Activated CD8-positive, alpha-beta T cell treated with anti-CD3 and anti-CD28 coated beads for 36 hours (primary cell): ENCODE results near the gene KRT15. TPM values are rescaled to one million over a fixed set of nuclear protein-coding genes. Genes with fewer than 3 reads are reported as not detected.

ENCODE experiments used
- ATAC-seq: fragments of 200-7000 bp; cut with Tn5 transposase; one replicate; pipeline ENCODE4 v1.10.0; 2021; ENCODE audit warnings: mild to moderate bottlenecking, moderate library complexity
- CTCF ChIA-PET: fragments of 350-600 bp; sonication (Branson Sonifier 250); formaldehyde crosslinking; loops from one replicate; lab custom pipeline; 2021; ENCODE audit warnings: antibody characterized with exemption; lab: Charles Lee
- POLR2A ChIA-PET: fragments of 350-600 bp; sonication (Branson Sonifier 250); formaldehyde crosslinking; loops from one replicate; lab custom pipeline; 2021; ENCODE audit warnings: antibody characterized with exemption; lab: Charles Lee
- DNase-seq: peaks from one replicate; pipeline ENCODE4 v3.0.0-alpha.2; 2020
- H3K27ac Mint-ChIP-seq: one replicate; pipeline ENCODE4 v1.8.0; 2021; ENCODE audit warnings: mild to moderate bottlenecking, mixed read lengths
- H3K27me3 Mint-ChIP-seq: one replicate; pipeline ENCODE4 v1.8.0; 2021; ENCODE audit warnings: mixed read lengths
- H3K36me3 Mint-ChIP-seq: one replicate; pipeline ENCODE4 v1.8.0; 2021; ENCODE audit warnings: low read depth, mixed read lengths
- H3K4me1 Mint-ChIP-seq: one replicate; pipeline ENCODE4 v1.8.0; 2021; ENCODE audit warnings: low read depth, mixed read lengths
- H3K4me3 Mint-ChIP-seq: one replicate; pipeline ENCODE4 v1.8.0; 2021; ENCODE audit warnings: mild to moderate bottlenecking, moderate library complexity, mixed read lengths
- H3K9me3 Mint-ChIP-seq: one replicate; pipeline ENCODE4 v1.8.0; 2021; ENCODE audit warnings: mixed read lengths
- intact Hi-C: fragments of 100-400 bp; cut with micrococcal nuclease; formaldehyde crosslinking; loops from one replicate; pipeline ENCODE4 v1.10.0; 2022
- total RNA-seq, 2 experiments: library from RNA; stranded (reverse); gene quantifications; one replicate each; pipeline ENCODE4 v1.2.3, GENCODE V29; 2021
- TF ChIP-seq, protein P1 (sequence below): fragments of 200-600 bp; IDR thresholded peaks from one replicate; pipeline ENCODE4 v1.8.0; 2022; ENCODE audit warnings: antibody characterized with exemption, mild to moderate bottlenecking

KRT15 gene
- total RNA-seq, 2 experiments from 2014 or later = not detected

DNA sequence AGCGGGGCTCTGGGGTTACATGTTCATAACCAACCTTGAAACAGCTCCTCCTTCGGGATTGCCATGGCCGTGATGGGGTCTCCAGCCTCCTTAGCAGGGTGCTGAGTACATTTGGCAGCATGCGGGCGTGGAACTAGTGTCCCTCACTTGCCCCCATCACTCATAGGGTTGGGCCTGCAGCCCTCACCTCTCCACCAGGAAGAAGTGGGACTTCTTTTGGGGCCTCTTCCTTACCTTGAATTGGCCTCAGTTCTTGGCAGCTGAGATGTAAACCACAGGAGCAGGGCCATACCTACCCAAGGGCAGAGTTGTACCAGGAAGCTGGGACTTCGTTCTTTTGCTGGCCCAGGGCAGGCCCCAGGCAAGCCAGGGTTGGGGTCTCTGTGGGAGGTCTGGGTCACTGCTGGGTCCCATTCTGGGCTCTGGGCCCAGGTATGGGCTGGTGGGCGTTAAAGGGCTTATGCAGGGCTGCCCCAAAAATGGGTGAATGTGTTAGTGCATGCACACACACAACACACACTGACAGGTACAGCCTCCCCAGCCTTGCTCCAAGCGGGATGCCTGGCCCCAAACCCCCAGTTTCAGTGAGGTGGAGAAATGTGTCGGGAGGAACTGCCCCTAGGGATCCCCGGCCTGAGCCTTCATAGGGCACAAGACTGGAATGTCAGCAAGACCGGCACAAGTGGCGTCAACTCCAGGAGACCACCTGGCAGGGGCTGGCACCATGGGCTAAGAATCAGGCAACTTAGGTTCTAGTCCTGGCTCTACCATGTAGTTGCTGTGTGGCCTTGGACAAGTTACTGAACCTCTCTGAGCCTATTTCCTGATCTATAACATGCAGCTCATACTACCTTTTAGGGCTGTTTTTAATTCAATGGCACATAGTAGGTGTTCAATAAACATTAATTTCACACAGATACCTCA is 3.9 kb upstream of the KRT15 start:
- no peak for ATAC-seq
- ChIA-PET CTCF (interaction anchor here (1.8 kb wide), 1 partner anchor 140 kb away, joined by 5 read pairs; no protein-coding TSS in a partner anchor), POLR2A (no interaction called here)
- DNase-seq = no peak
- Mint-ChIP-seq H3K36me3 (no peaks in the 10 kb centered on the region), H3K27me3 (peaks cover 13% of the 10 kb centered on the region), H3K4me1 (no peaks in the 10 kb centered on the region), H3K27ac (no peak overlapping the region), H3K9me3 (no peaks in the 10 kb centered on the region), H3K4me3 (no peak overlapping the region)
- intact Hi-C loops = no loop called here
- TF ChIP-seq, protein P1, sequence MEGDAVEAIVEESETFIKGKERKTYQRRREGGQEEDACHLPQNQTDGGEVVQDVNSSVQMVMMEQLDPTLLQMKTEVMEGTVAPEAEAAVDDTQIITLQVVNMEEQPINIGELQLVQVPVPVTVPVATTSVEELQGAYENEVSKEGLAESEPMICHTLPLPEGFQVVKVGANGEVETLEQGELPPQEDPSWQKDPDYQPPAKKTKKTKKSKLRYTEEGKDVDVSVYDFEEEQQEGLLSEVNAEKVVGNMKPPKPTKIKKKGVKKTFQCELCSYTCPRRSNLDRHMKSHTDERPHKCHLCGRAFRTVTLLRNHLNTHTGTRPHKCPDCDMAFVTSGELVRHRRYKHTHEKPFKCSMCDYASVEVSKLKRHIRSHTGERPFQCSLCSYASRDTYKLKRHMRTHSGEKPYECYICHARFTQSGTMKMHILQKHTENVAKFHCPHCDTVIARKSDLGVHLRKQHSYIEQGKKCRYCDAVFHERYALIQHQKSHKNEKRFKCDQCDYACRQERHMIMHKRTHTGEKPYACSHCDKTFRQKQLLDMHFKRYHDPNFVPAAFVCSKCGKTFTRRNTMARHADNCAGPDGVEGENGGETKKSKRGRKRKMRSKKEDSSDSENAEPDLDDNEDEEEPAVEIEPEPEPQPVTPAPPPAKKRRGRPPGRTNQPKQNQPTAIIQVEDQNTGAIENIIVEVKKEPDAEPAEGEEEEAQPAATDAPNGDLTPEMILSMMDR = no peak

- ChIA-PET POLR2A (no interaction called here), CTCF (interaction anchor here (1.8 kb wide), 1 partner anchor 141 kb away, joined by 5 read pairs; no protein-coding TSS in a partner anchor)
- ATAC-seq = no peak
- TF ChIP-seq, protein P1 = no peak
- intact Hi-C loops = no loop called here
- Mint-ChIP-seq H3K27me3 (peaks cover 5% of the 10 kb centered on the region), H3K4me3 (no peak overlapping the region), H3K9me3 (no peaks in the 10 kb centered on the region), H3K27ac (no peak overlapping the region), H3K36me3 (no peaks in the 10 kb centered on the region), H3K4me1 (no peaks in the 10 kb centered on the region)
- DNase-seq = no peak
These were observed 3.0 kb upstream of the KRT15 start for GRCh38 chr17:41521574-41522261.

- intact Hi-C loops = no loop called here
- TF ChIP-seq, protein P1 = no peak
- CTCF ChIA-PET = interaction anchor here (0.8 to 1.8 kb wide), 2 partner anchors 128 to 142 kb away, joined by 4 to 5 read pairs; no protein-coding TSS in a partner anchor
- no peaks in the 10 kb centered on the region for H3K36me3 Mint-ChIP-seq
- POLR2A ChIA-PET = no interaction called here
- no peaks in the 10 kb centered on the region for H3K4me1 Mint-ChIP-seq
- H3K27ac Mint-ChIP-seq = no peak overlapping the region
- peaks cover 2% of the 10 kb centered on the region for H3K27me3 Mint-ChIP-seq
- H3K4me3 Mint-ChIP-seq = no peak overlapping the region
- DNase-seq = no peak
- H3K9me3 Mint-ChIP-seq = no peaks in the 10 kb centered on the region
- ATAC-seq = no peak
These were observed 2.3 kb upstream of the KRT15 start for GRCh38 chr17:41520821-41521521.

- H3K27ac Mint-ChIP-seq = no peak overlapping the region
- H3K9me3 Mint-ChIP-seq = no peaks in the 10 kb centered on the region
- ATAC-seq (no peak), DNase-seq (no peak)
- no peaks in the 10 kb centered on the region for H3K36me3 Mint-ChIP-seq
- TF ChIP-seq, protein P1 = no peak
- ChIA-PET CTCF (no interaction called here), POLR2A (no interaction called here)
- H3K4me3 Mint-ChIP-seq = no peak overlapping the region
- no peaks in the 10 kb centered on the region for H3K4me1 Mint-ChIP-seq
- intact Hi-C loops = no loop called here
- H3K27me3 Mint-ChIP-seq = no peaks in the 10 kb centered on the region
These were observed 973 bp upstream of the KRT15 start for GRCh38 chr17:41519501-41520224.
